ENCODE results near the gene GNAT3.

Gene GNAT3

GRCh38 chr7:80427218-80427617, 84.6 kb downstream of the GNAT3 start:
- no peak overlapping the region for H3K9ac ChIP-seq (ENCODE audit: low read depth, low read length, poor library complexity, severe bottlenecking)
- H2AFZ ChIP-seq (ENCODE audit: low read length) = no peak overlapping the region

DNA sequence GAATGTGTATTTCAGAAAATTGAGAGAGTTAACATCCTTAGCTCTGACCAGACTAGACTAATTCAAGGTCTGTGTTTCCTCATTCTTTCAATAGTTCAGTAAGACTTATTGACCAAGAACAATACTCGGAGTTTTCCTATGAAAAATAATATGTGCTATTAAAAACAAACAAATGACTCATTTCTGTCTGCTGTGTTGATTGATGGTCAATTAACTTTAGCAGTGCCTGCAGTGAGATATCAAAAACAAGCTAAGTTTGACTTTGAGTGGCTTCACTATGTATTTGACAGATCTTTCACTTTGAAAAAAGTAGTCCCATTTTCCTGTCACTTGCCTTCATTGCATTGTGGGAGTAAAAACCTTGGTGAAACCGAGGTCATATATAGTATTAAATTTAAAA, 91.0 kb downstream of the GNAT3 start:
- no peak for TF ChIP-seq EZH2phosphoT487 (IDR thresholded peaks at IDR 0.05; ENCODE audit: borderline replicate concordance)
- TF ChIP-seq, protein P1, sequence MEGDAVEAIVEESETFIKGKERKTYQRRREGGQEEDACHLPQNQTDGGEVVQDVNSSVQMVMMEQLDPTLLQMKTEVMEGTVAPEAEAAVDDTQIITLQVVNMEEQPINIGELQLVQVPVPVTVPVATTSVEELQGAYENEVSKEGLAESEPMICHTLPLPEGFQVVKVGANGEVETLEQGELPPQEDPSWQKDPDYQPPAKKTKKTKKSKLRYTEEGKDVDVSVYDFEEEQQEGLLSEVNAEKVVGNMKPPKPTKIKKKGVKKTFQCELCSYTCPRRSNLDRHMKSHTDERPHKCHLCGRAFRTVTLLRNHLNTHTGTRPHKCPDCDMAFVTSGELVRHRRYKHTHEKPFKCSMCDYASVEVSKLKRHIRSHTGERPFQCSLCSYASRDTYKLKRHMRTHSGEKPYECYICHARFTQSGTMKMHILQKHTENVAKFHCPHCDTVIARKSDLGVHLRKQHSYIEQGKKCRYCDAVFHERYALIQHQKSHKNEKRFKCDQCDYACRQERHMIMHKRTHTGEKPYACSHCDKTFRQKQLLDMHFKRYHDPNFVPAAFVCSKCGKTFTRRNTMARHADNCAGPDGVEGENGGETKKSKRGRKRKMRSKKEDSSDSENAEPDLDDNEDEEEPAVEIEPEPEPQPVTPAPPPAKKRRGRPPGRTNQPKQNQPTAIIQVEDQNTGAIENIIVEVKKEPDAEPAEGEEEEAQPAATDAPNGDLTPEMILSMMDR (conservative IDR thresholded peaks at IDR 0.05; ENCODE audit: low read length) = no peak
- H3K4me3 ChIP-seq (ENCODE audit: low read length, poor library complexity, severe bottlenecking) = no peak overlapping the region
- H3K36me3 ChIP-seq (ENCODE audit: insufficient read depth, low read length) = no peaks in the 10 kb centered on the region
- no peaks in the 10 kb centered on the region for H3K9me2 ChIP-seq (replicated peaks; ENCODE audit: low read depth, low read length)
- H2AFZ ChIP-seq (ENCODE audit: low read length) = no peak overlapping the region
- no peaks in the 10 kb centered on the region for H3K9me3 ChIP-seq (ENCODE audit: insufficient read depth, low read depth, low read length)
- no peaks in the 10 kb centered on the region for H3K79me2 ChIP-seq (ENCODE audit: insufficient read depth, low read length)
- no peaks in the 10 kb centered on the region for H4K20me1 ChIP-seq (ENCODE audit: insufficient read depth, low read length, poor library complexity, severe bottlenecking)
- H3K4me2 ChIP-seq (ENCODE audit: low read depth, low read length, poor library complexity, severe bottlenecking) = no peak overlapping the region
- no peaks in the 10 kb centered on the region for H3F3A ChIP-seq (ENCODE audit: low read depth)
- H3K4me1 ChIP-seq (ENCODE audit: insufficient read depth, low read length, poor library complexity, severe bottlenecking) = peaks cover 10% of the 10 kb centered on the region
- no peak overlapping the region for H3K9ac ChIP-seq (ENCODE audit: low read depth, low read length, poor library complexity, severe bottlenecking)
- H3K27me3 ChIP-seq (ENCODE audit: insufficient read depth, low read length, poor library complexity, severe bottlenecking) = no peaks in the 10 kb centered on the region

More at GRCh38 chr7:80427218-80427617, 84.6 kb downstream of the GNAT3 start:
- Histone ChIP-seq H3K36me3 (ENCODE audit: insufficient read depth, low read length) (no peaks in the 10 kb centered on the region), H3K4me2 (ENCODE audit: low read depth, low read length, poor library complexity, severe bottlenecking) (no peak overlapping the region), H3K9me3 (ENCODE audit: insufficient read depth, low read depth, low read length) (no peaks in the 10 kb centered on the region), H3K4me3 (ENCODE audit: low read length, poor library complexity, severe bottlenecking) (no peak overlapping the region), H3K27me3 (ENCODE audit: insufficient read depth, low read length, poor library complexity, severe bottlenecking) (no peaks in the 10 kb centered on the region), H3K9me2 (replicated peaks; ENCODE audit: low read depth, low read length) (no peaks in the 10 kb centered on the region), H4K20me1 (ENCODE audit: insufficient read depth, low read length, poor library complexity, severe bottlenecking) (no peaks in the 10 kb centered on the region), H3F3A (ENCODE audit: low read depth) (no peaks in the 10 kb centered on the region), H3K4me1 (ENCODE audit: insufficient read depth, low read length, poor library complexity, severe bottlenecking) (no peaks in the 10 kb centered on the region), H3K79me2 (ENCODE audit: insufficient read depth, low read length) (no peaks in the 10 kb centered on the region)
- TF ChIP-seq EZH2phosphoT487 (IDR thresholded peaks at IDR 0.05; ENCODE audit: borderline replicate concordance) = no peak
- TF ChIP-seq, protein P1 (conservative IDR thresholded peaks at IDR 0.05; ENCODE audit: low read length) = no peak

DNA sequence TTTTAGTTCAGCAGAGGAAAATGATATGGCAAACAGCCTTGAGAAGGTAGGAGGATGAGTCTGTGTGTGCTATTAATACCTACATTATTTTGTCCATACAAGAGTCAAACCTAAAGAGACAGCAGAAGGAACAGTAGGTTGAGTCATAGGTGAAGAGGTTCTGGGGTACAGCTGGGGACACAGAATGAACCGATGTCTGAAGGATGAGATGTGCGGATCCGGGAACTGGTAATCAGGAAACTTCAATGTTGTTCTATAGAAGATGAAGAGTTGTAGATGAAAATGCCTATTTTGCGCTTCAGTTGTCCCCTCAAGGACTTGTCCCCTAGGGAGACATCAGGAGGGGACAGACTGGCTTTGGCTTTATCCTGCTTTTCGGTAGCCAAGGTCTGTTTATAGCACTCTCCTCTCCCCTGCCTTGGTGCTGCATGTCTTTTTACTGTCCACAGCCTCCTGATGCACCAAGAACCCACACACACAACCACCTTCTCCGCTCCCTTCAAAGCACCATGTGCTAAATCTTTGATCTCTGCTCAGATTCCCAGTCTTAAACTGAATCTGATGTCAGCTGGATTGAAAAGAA, 94.6 kb downstream of the GNAT3 start:
- Histone ChIP-seq H3K4me1 (ENCODE audit: insufficient read depth, low read length, poor library complexity, severe bottlenecking) (peaks cover 10% of the 10 kb centered on the region), H3F3A (ENCODE audit: low read depth) (no peaks in the 10 kb centered on the region), H2AFZ (ENCODE audit: low read length) (0 out of 2 replicates have a peak overlapping the region, but pooled peaks have one; percentile 45), H4K20me1 (ENCODE audit: insufficient read depth, low read length, poor library complexity, severe bottlenecking) (no peaks in the 10 kb centered on the region), H3K36me3 (ENCODE audit: insufficient read depth, low read length) (no peaks in the 10 kb centered on the region), H3K4me3 (ENCODE audit: low read length, poor library complexity, severe bottlenecking) (no peak overlapping the region), H3K79me2 (ENCODE audit: insufficient read depth, low read length) (no peaks in the 10 kb centered on the region), H3K4me2 (ENCODE audit: low read depth, low read length, poor library complexity, severe bottlenecking) (no peak overlapping the region), H3K9ac (ENCODE audit: low read depth, low read length, poor library complexity, severe bottlenecking) (no peak overlapping the region), H3K9me2 (replicated peaks; ENCODE audit: low read depth, low read length) (no peaks in the 10 kb centered on the region), H3K27me3 (ENCODE audit: insufficient read depth, low read length, poor library complexity, severe bottlenecking) (no peaks in the 10 kb centered on the region), H3K9me3 (ENCODE audit: insufficient read depth, low read depth, low read length) (no peaks in the 10 kb centered on the region)
- no peak for TF ChIP-seq EZH2phosphoT487 (IDR thresholded peaks at IDR 0.05; ENCODE audit: borderline replicate concordance)
- TF ChIP-seq, protein P1 (conservative IDR thresholded peaks at IDR 0.05; ENCODE audit: low read length) = no peak
